HepG2 (cell line): ENCODE results near the gene FUT4. TPM values are rescaled to one million over a fixed set of nuclear protein-coding genes. Genes with fewer than 3 reads are reported as not detected.

Experiments
- ATAC-seq: fragments of 200-7000 bp; cut with Tn5 transposase; 3 replicates; pipeline ENCODE4 v1.9.1; 2020; ENCODE audit warnings: mild to moderate bottlenecking, moderate library complexity
- BruUV-seq: library from RNA; stranded (reverse); fragments of 400-500 nt; replicated peaks from 2 replicates; lab custom pipeline; 2021; lab: Mats Ljungman, UMichigan
- CTCF ChIA-PET: fragments of 300-600 bp; formaldehyde crosslinking; extraction: SDS; loops from one replicate; lab custom pipeline; 2021; ENCODE audit warnings: low total read pairs, inconsistent platforms, low intra/inter-chr PET ratio; lab: Yijun Ruan, JAX
- POLR2A ChIA-PET: fragments of 350-600 bp; sonication (Branson Sonifier 250); formaldehyde crosslinking; loops from one replicate; lab custom pipeline; 2020; ENCODE audit warnings: antibody characterized with exemption, inconsistent platforms; lab: Yijun Ruan, JAX
- DNase-seq: peaks from one replicate; pipeline ENCODE4 v3.0.0-alpha.2; 2015; ENCODE audit warnings: low spot score
- FAIRE-seq: peaks from 3 replicates; lab custom pipeline; 2011; peaks lifted over from hg19 to GRCh38; lab: Jason Lieb, UNC
- H2AFZ ChIP-seq: one replicate; pipeline ENCODE4 v1.6.1; 2011; ENCODE audit warnings: low read length, inconsistent platforms
- H3K27ac ChIP-seq: fragments of 300-600 bp; 3 replicates; pipeline ENCODE4 v1.8.0; 2011; ENCODE audit warnings: mixed run types, mild to moderate bottlenecking, mixed read lengths, low read length, inconsistent platforms; ENCODE audit not compliant: insufficient read depth; ENCODE audit errors: extremely low read length
- H3K27me3 ChIP-seq, 2 experiments: fragments of 200-600 bp in 1 of 2; 2 replicates in 1 of 2; 3 replicates in 1 of 2; pipeline versions ENCODE4 v1.6.0 to v1.8.0; 2011; ENCODE audit warnings: low read length in 2 of 2, mild to moderate bottlenecking in 2 of 2, moderate library complexity in 2 of 2, inconsistent platforms in 1 of 2; ENCODE audit not compliant: insufficient read depth in 2 of 2, control insufficient read depth in 1 of 2
- H3K36me3 ChIP-seq, 2 experiments: fragments of 200-600 bp in 1 of 2; replicated peaks in 1 of 2; 2 replicates in 1 of 2; 3 replicates in 1 of 2; pipeline versions ENCODE4 v1.5.1 to v1.8.0; 2011; ENCODE audit warnings: low read length in 2 of 2, inconsistent platforms in 1 of 2; ENCODE audit not compliant: insufficient read depth in 2 of 2, control insufficient read depth in 1 of 2
- H3K4me1 ChIP-seq: 2 replicates; pipeline ENCODE4 v1.5.1; 2012; ENCODE audit warnings: low read length, inconsistent platforms; ENCODE audit not compliant: insufficient read depth
- H3K4me2 ChIP-seq: 2 replicates; pipeline ENCODE4 v1.6.0; 2011; ENCODE audit warnings: low read depth, low read length, inconsistent platforms
- H3K4me3 ChIP-seq, 3 experiments: fragments of 200-600 bp in 1 of 3; sonication (generic), shearing (Covaris generic) in 1 of 3; replicated peaks in 1 of 3; 2 replicates each; pipeline ENCODE4 v1.5.1; 2011 to 2016; ENCODE audit warnings: low read length in 3 of 3, inconsistent platforms in 2 of 3, low read depth in 2 of 3, mild to moderate bottlenecking in 2 of 3, control low read depth in 1 of 3, mixed read lengths in 1 of 3; ENCODE audit not compliant: insufficient read depth in 1 of 3
- H3K79me2 ChIP-seq: one replicate; pipeline ENCODE4 v1.6.1; 2011; ENCODE audit warnings: low read length, inconsistent platforms; ENCODE audit not compliant: insufficient read depth
- H3K9ac ChIP-seq: 2 replicates; pipeline ENCODE4 v1.6.0; 2011; ENCODE audit warnings: mild to moderate bottlenecking, low read depth, low read length, inconsistent platforms; ENCODE audit not compliant: insufficient read depth
- H3K9me3 ChIP-seq: 2 replicates; pipeline ENCODE4 v1.5.1; 2012; ENCODE audit warnings: mild to moderate bottlenecking, low read length
- H4K20me1 ChIP-seq: 2 replicates; pipeline ENCODE4 v1.6.0; 2011; ENCODE audit warnings: inconsistent platforms, mild to moderate bottlenecking, low read length, moderate library complexity; ENCODE audit not compliant: insufficient read depth
- DR1 ChIP-seq: sonication (generic); formaldehyde crosslinking; IDR thresholded peaks from 2 replicates; pipeline ENCODE4 v1.8.0; 2021; ENCODE audit warnings: mild to moderate bottlenecking, missing genetic modification reagents, inconsistent platforms
- GMEB2 ChIP-seq: IDR thresholded peaks from 2 replicates; pipeline ENCODE4 v1.6.1; 2016; ENCODE audit warnings: missing biosample characterization, missing genetic modification reagents, low read depth
- GPBP1L1 ChIP-seq: sonication (generic); formaldehyde crosslinking; IDR thresholded peaks from 2 replicates; pipeline ENCODE4 v1.5.0; 2020; ENCODE audit warnings: mild to moderate bottlenecking, missing genetic modification reagents
- LRRFIP1 ChIP-seq: sonication (generic); formaldehyde crosslinking; conservative IDR thresholded peaks from 2 replicates; pipeline ENCODE4 v1.4.0; 2020; ENCODE audit warnings: missing genetic modification reagents
- NCOR1 ChIP-seq: fragments of 200-600 bp; sonication (generic); IDR thresholded peaks from 2 replicates; pipeline ENCODE4 v1.7.0; 2017; ENCODE audit warnings: antibody characterized with exemption, low read length, borderline replicate concordance
- NFAT5 ChIP-seq: sonication (generic); formaldehyde crosslinking; IDR thresholded peaks from 2 replicates; pipeline ENCODE4 v1.4.0; 2020; ENCODE audit warnings: missing genetic modification reagents
- YEATS4 ChIP-seq: sonication (generic); formaldehyde crosslinking; IDR thresholded peaks from 2 replicates; pipeline ENCODE4 v1.4.0; 2020; ENCODE audit warnings: missing genetic modification reagents, borderline replicate concordance
- WGBS: methylation state at CpG from one replicate; pipeline ENCODE4 v1.1.6; 2017; ENCODE audit warnings: low lambda C conversion rate; 5-methylcytosine and 5-hydroxymethylcytosine counted together
- in situ Hi-C: cut with HindIII; loops from 2 replicates; pipeline ENCODE4 v1.10.0; 2017; ENCODE audit warnings: low pct_unique_long_range_greater_than_20kb; ENCODE audit not compliant: extremely low pct_ligation_motif_present
- intact Hi-C: fragments of 100-400 bp; cut with micrococcal nuclease; formaldehyde crosslinking; loops from one replicate; pipeline ENCODE4 v1.10.0; 2022; ENCODE audit not compliant: unreplicated experiment
- polyA plus RNA-seq, 8 experiments: library from polyadenylated mRNA; depleted of rRNA in 3 of 8; stranded (reverse) in 7 of 8; unstranded in 1 of 8; fragments of >200 nt; fragmentation: Illumina TruSeq in 4 of 8; extraction: Trizol in 4 of 8; gene quantifications; 2 replicates each; pipeline versions ENCODE4 v1.2.1 to v1.2.3, GENCODE V29; 2011 to 2016; ENCODE audit warnings: low read depth in 4 of 8, missing spikeins in 1 of 8, mixed read lengths in 1 of 8; ENCODE audit not compliant: insufficient read depth in 1 of 8
- total RNA-seq, 5 experiments: library from RNA; depleted of rRNA; stranded (reverse); fragments of >200 nt; fragmentation: Illumina TruSeq; extraction: Trizol; gene quantifications; 2 replicates each; pipeline ENCODE4 v1.2.3, GENCODE V29; 2016; ENCODE audit warnings: low read depth in 1 of 5

FUT4 gene
- total and polyA plus RNA-seq, 2 of the 13 experiments (the other 11 are each of a cell fraction or from before 2014, with no cell fraction given): 0.28 to 0.60 TPM

- DNase-seq (no peak), FAIRE-seq (no peak), ATAC-seq (no peak)
- CTCF ChIA-PET: no interaction called here
- H4K20me1 ChIP-seq: no peaks in the 10 kb centered on the region
- no TSS peak for BruUV-seq
- no peaks in the 10 kb centered on the region for H3K9me3 ChIP-seq
- H3K27ac ChIP-seq: no peak overlapping the region
- no peak overlapping the region for H3K4me3 ChIP-seq
- no peak overlapping the region for H2AFZ ChIP-seq
- no peak overlapping the region for H3K9ac ChIP-seq
- POLR2A ChIA-PET: no interaction called here
- TF ChIP-seq DR1 (no peak), LRRFIP1 (CRISPR knock-in tag) (no peak), GMEB2 (no peak), NFAT5 (CRISPR knock-in tag) (no peak), NCOR1 (no peak), GPBP1L1 (CRISPR knock-in tag) (no peak), YEATS4 (no peak)
- no peaks in the 10 kb centered on the region for H3K36me3 ChIP-seq
- H3K4me2 ChIP-seq: no peak overlapping the region
- 2% methylated on average over 4 of the region's 4 CpGs for WGBS
- no peaks in the 10 kb centered on the region for H3K4me1 ChIP-seq
- intact Hi-C loops (no loop called here), in situ Hi-C loops (no loop called here)
- H3K27me3 ChIP-seq: peaks cover 0 to 6% of the 10 kb centered on the region in 2 experiments; a peak in 1 of 5 replicates
- no peaks in the 10 kb centered on the region for H3K79me2 ChIP-seq
These were observed 39.6 kb downstream of the FUT4 start for GRCh38 chr11:94583213-94583865.
